H9 (cell line): ENCODE measurements around the gene CDR2L. TPM values are rescaled to one million over a fixed set of nuclear protein-coding genes. Genes with fewer than 3 reads are reported as not detected.

ENCODE experiments used
- DNase-seq: peaks from one replicate; pipeline ENCODE4 v3.0.0-alpha.2; 2017
- H2AFZ ChIP-seq: one replicate; pipeline ENCODE4 v1.6.1; 2013; ENCODE audit warnings: mild to moderate bottlenecking, low read length, control low read depth, moderate library complexity
- H2AK5ac ChIP-seq: 2 replicates; pipeline ENCODE4 v1.6.1; 2013; ENCODE audit warnings: low read length, control low read depth, mixed read lengths; ENCODE audit not compliant: insufficient read length
- H2BK120ac ChIP-seq: one replicate; pipeline ENCODE4 v1.6.1; 2013; ENCODE audit warnings: low read depth, mild to moderate bottlenecking, low read length, control low read depth, inconsistent platforms; ENCODE audit not compliant: poor library complexity, severe bottlenecking
- H2BK12ac ChIP-seq: 2 replicates; pipeline ENCODE4 v1.6.1; 2013; ENCODE audit warnings: low read length, control low read depth, mixed read lengths, low read depth; ENCODE audit not compliant: insufficient read length
- H2BK15ac ChIP-seq: 2 replicates; pipeline ENCODE4 v1.6.1; 2013; ENCODE audit warnings: low read depth, low read length, control low read depth
- H2BK20ac ChIP-seq: one replicate; pipeline ENCODE4 v1.6.1; 2013; ENCODE audit warnings: low read depth, mild to moderate bottlenecking, low read length, control low read depth, inconsistent platforms; ENCODE audit not compliant: poor library complexity, severe bottlenecking
- H2BK5ac ChIP-seq: 2 replicates; pipeline ENCODE4 v1.6.1; 2013; ENCODE audit warnings: low read length, control low read depth, mixed read lengths; ENCODE audit not compliant: insufficient read length
- H3K14ac ChIP-seq: 2 replicates; pipeline ENCODE4 v1.6.1; 2013; ENCODE audit warnings: low read length, control low read depth; ENCODE audit not compliant: insufficient read depth
- H3K18ac ChIP-seq: 2 replicates; pipeline ENCODE4 v1.6.1; 2013; ENCODE audit warnings: low read depth, mild to moderate bottlenecking, mixed read lengths, low read length, control low read depth; ENCODE audit not compliant: insufficient read length
- H3K23ac ChIP-seq: 2 replicates; pipeline ENCODE4 v1.6.1; 2013; ENCODE audit warnings: low read length, control low read depth, mixed read lengths, low read depth; ENCODE audit not compliant: insufficient read length
- H3K23me2 ChIP-seq: 2 replicates; pipeline ENCODE4 v1.6.1; 2013; ENCODE audit warnings: low read depth, mild to moderate bottlenecking, mixed read lengths, low read length, control low read depth; ENCODE audit not compliant: insufficient read length, poor library complexity, severe bottlenecking
- H3K27ac ChIP-seq: 2 replicates; pipeline ENCODE4 v1.5.1; 2013; ENCODE audit warnings: low read length, control low read depth, mixed read lengths, low read depth; ENCODE audit not compliant: insufficient read length
- H3K27me3 ChIP-seq: 2 replicates; pipeline ENCODE4 v1.6.1; 2013; ENCODE audit warnings: low read length, control low read depth, inconsistent platforms; ENCODE audit not compliant: insufficient read depth
- H3K4ac ChIP-seq: 2 replicates; pipeline ENCODE4 v1.6.1; 2013; ENCODE audit warnings: low read depth, mild to moderate bottlenecking, control low read depth, inconsistent platforms, low read length, moderate library complexity
- H3K4me1 ChIP-seq: 2 replicates; pipeline ENCODE4 v1.6.1; 2013; ENCODE audit warnings: low read length, control low read depth, inconsistent platforms; ENCODE audit not compliant: insufficient read depth
- H3K4me2 ChIP-seq: 2 replicates; pipeline ENCODE4 v1.6.1; 2013; ENCODE audit warnings: low read length, control low read depth, mixed read lengths; ENCODE audit not compliant: insufficient read length, insufficient read depth
- H3K56ac ChIP-seq: 2 replicates; pipeline ENCODE4 v1.6.1; 2013; ENCODE audit warnings: low read depth, mild to moderate bottlenecking, mixed read lengths, low read length, control low read depth; ENCODE audit not compliant: insufficient read length
- H3K79me1 ChIP-seq: 2 replicates; pipeline ENCODE4 v1.6.1; 2013; ENCODE audit warnings: low read depth, mild to moderate bottlenecking, moderate library complexity, low read length, control low read depth, inconsistent platforms; ENCODE audit not compliant: insufficient read depth, poor library complexity, severe bottlenecking
- H3K79me2 ChIP-seq: 2 replicates; pipeline ENCODE4 v1.6.1; 2013; ENCODE audit warnings: low read length, control low read depth, inconsistent platforms; ENCODE audit not compliant: insufficient read depth
- H3K9ac ChIP-seq: 2 replicates; pipeline ENCODE4 v1.6.1; 2013; ENCODE audit warnings: low read length, control low read depth, mixed read lengths; ENCODE audit not compliant: insufficient read length; ENCODE audit errors: extremely low read depth
- H3K9me3 ChIP-seq: one replicate; pipeline ENCODE4 v1.6.1; 2013; ENCODE audit warnings: low read depth, low read length, inconsistent platforms; ENCODE audit not compliant: control insufficient read depth
- H3T11ph ChIP-seq: one replicate; pipeline ENCODE4 v1.6.1; 2013; ENCODE audit warnings: mild to moderate bottlenecking, low read length, control low read depth, inconsistent platforms
- H4K20me1 ChIP-seq: one replicate; pipeline ENCODE4 v1.6.1; 2013; ENCODE audit not compliant: control insufficient read depth, insufficient read length, insufficient read depth
- H4K5ac ChIP-seq: 2 replicates; pipeline ENCODE4 v1.6.1; 2013; ENCODE audit warnings: low read depth, mild to moderate bottlenecking, mixed read lengths, low read length, control low read depth; ENCODE audit not compliant: insufficient read length
- H4K8ac ChIP-seq: replicated peaks from 2 replicates; pipeline ENCODE4 v1.6.1; 2013; ENCODE audit warnings: low read length, control low read depth, mixed read lengths, low read depth; ENCODE audit not compliant: insufficient read length
- H4K91ac ChIP-seq: 2 replicates; pipeline ENCODE4 v1.6.1; 2013; ENCODE audit warnings: low read depth, mild to moderate bottlenecking, moderate library complexity, mixed read lengths, low read length, control low read depth; ENCODE audit not compliant: insufficient read length
- H3K27ac Mint-ChIP-seq, 3 experiments: 2 replicates in 2 of 3; 3 replicates in 1 of 3; pipeline ENCODE4 v1.8.0; 2020 to 2021; ENCODE audit warnings: mixed read lengths in 3 of 3, mild to moderate bottlenecking in 1 of 3, moderate library complexity in 1 of 3
- H3K27me3 Mint-ChIP-seq: 2 replicates; pipeline ENCODE4 v1.8.0; 2021; ENCODE audit warnings: low read depth, mild to moderate bottlenecking, moderate library complexity, mixed read lengths
- H3K36me3 Mint-ChIP-seq, 3 experiments: 2 replicates in 2 of 3; 3 replicates in 1 of 3; pipeline ENCODE4 v1.8.0; 2020 to 2021; ENCODE audit warnings: low read depth in 3 of 3, mixed read lengths in 3 of 3; ENCODE audit not compliant: insufficient read depth in 1 of 3
- H3K4me1 Mint-ChIP-seq, 2 experiments: 2 replicates each; pipeline ENCODE4 v1.8.0; 2020; ENCODE audit warnings: mixed read lengths in 2 of 2
- H3K4me3 Mint-ChIP-seq, 2 experiments: 2 replicates in 1 of 2; 3 replicates in 1 of 2; pipeline ENCODE4 v1.8.0; 2020 to 2021; ENCODE audit warnings: mild to moderate bottlenecking in 2 of 2, mixed read lengths in 2 of 2, moderate library complexity in 1 of 2
- H3K9me3 Mint-ChIP-seq, 2 experiments: 2 replicates in 1 of 2; 3 replicates in 1 of 2; pipeline ENCODE4 v1.8.0; 2020; ENCODE audit warnings: mild to moderate bottlenecking in 2 of 2, mixed read lengths in 2 of 2, moderate library complexity in 1 of 2
- WGBS: extraction: QIAGEN DNeasy Blood & Tissue Kit; methylation state at CpG from one replicate; pipeline ENCODE4 v1.1.7; 2013; ENCODE audit warnings: missing lambda C conversion rate, low lambda C conversion rate, mixed read lengths; ENCODE audit not compliant: insufficient read length; ENCODE audit errors: extremely low coverage; 5-methylcytosine and 5-hydroxymethylcytosine counted together
- total RNA-seq: library from RNA; stranded (reverse); gene quantifications from 2 replicates; pipeline ENCODE4 v1.2.1, GENCODE V29; 2021
- TF ChIP-seq, protein P1 (sequence below): fragments of 200-600 bp; sonication (generic); conservative IDR thresholded peaks from 3 replicates; pipeline ENCODE4 v1.8.0; 2021; ENCODE audit warnings: antibody characterized with exemption, mild to moderate bottlenecking

The CDR2L gene
- total RNA-seq, 1 experiment from 2014 or later, result 23.3 TPM

DNA sequence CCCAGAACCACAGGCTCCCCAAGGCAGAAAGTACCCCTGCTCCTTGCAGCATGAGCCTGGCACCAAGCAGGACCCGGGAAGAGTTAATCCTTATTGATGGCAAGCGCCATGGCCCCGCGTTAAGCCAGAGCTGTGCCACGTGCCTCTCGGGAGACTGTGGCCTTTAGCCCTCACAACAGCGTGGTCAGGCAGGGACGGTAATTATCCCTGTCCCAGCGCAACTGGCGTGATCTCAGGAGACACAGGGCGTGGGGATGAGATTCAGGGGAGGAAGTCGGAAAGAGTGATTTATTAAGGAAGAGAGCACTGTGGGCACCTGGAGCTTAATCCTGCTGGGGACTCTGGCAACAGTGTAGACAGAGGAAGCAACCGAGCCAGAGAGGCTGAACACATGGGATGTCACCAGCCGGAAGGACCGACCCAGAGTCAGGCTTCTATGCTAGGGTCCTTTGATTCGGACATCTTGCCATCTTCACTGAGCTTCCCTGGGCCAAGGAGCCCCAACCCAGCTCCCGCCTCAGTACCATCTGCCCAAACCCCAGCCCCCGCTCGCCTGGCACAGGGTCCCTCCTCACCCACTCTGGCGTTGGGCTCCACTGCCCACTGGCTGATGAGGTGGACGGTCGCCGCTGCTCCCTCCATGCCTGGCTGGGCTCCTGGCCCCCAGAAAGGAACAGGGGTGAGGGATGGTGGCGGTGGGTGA lies 34.9 kb upstream of the CDR2L start:
- H3K27me3 Mint-ChIP-seq, result peaks cover 16% of the 10 kb centered on the region
- Histone ChIP-seq H3K4ac (no peak overlapping the region), H3K23me2 (peaks cover 2% of the 10 kb centered on the region), H3K27me3 (no peaks in the 10 kb centered on the region), H3K27ac (no peak overlapping the region), H2AK5ac (no peak overlapping the region), H4K8ac (no peak overlapping the region), H3K14ac (peak overlapping the region; percentile 42; the same call in 1 of the 2 replicates), H3K9ac (no peak overlapping the region), H3K4me2 (no peak overlapping the region), H4K5ac (no peak overlapping the region), H3T11ph (no peak overlapping the region), H4K20me1 (no peaks in the 10 kb centered on the region), H3K23ac (no peak overlapping the region), H3K79me1 (no peaks in the 10 kb centered on the region), H3K18ac (no peak overlapping the region), H2BK15ac (no peak overlapping the region), H4K91ac (no peak overlapping the region), H2BK12ac (no peak overlapping the region), H2AFZ (no peak overlapping the region), H3K9me3 (no peaks in the 10 kb centered on the region), H2BK5ac (no peak overlapping the region), H2BK120ac (no peak overlapping the region), H3K4me1 (no peaks in the 10 kb centered on the region), H2BK20ac (no peak overlapping the region), H3K79me2 (no peaks in the 10 kb centered on the region), H3K56ac (no peak overlapping the region)
- no peak for DNase-seq
- H3K9me3 Mint-ChIP-seq, result no peaks in the 10 kb centered on the region
- TF ChIP-seq, protein P1, sequence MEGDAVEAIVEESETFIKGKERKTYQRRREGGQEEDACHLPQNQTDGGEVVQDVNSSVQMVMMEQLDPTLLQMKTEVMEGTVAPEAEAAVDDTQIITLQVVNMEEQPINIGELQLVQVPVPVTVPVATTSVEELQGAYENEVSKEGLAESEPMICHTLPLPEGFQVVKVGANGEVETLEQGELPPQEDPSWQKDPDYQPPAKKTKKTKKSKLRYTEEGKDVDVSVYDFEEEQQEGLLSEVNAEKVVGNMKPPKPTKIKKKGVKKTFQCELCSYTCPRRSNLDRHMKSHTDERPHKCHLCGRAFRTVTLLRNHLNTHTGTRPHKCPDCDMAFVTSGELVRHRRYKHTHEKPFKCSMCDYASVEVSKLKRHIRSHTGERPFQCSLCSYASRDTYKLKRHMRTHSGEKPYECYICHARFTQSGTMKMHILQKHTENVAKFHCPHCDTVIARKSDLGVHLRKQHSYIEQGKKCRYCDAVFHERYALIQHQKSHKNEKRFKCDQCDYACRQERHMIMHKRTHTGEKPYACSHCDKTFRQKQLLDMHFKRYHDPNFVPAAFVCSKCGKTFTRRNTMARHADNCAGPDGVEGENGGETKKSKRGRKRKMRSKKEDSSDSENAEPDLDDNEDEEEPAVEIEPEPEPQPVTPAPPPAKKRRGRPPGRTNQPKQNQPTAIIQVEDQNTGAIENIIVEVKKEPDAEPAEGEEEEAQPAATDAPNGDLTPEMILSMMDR, result no peak
- H3K36me3 Mint-ChIP-seq, result no peaks in the 10 kb centered on the region
- no peak overlapping the region for H3K4me3 Mint-ChIP-seq
- no peak overlapping the region for H3K27ac Mint-ChIP-seq
- no CpG with 5 or more reads among the region's 24 CpGs for WGBS
- H3K4me1 Mint-ChIP-seq, result peaks cover 11 to 19% of the 10 kb centered on the region in 2 experiments
